ENCODE measurements around the gene KRT82.

KRT82 gene

DNA sequence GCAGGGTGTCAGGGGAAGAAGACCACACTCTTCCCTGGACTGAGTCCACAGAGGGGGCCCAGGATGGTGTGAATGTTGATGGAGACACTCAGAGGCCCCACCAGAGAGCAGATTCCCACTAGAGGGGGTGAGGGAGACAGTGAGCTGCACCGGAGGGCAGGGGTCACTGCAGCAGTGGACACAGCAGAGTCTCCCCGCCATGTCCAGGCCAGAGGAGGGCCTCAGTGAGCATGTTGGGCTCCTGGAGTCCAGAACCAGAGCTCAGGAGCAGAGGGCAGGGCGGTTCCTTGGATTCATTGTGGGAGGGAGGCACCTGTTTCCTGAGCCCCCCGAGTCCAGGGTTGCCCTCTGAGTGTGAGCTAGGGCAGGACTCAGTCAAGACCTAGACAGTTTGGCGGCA, 1.8 kb upstream of the KRT82 start:
- DNase-seq, result no peak

DNA sequence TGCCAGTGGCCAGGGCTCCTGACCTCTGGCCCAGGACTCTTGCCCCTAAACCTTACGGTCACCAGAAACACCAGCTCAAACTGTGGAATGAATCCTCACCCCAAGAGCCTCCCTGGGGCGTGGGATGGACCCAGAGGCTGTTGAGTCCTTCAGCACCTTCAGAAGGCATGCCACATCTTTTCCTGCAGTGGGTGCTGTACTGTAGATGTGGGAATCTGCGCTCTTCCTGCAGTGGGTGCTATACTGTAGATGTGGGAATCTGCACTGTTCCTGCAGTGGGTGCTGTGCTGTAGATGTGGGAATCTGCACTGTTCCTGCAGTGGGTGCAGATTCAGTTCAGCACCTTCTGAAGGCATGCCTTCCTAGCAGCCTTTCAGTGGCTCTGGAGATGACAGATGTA, 1.2 kb downstream of the KRT82 start:
- DNase-seq, result no peak

DNA sequence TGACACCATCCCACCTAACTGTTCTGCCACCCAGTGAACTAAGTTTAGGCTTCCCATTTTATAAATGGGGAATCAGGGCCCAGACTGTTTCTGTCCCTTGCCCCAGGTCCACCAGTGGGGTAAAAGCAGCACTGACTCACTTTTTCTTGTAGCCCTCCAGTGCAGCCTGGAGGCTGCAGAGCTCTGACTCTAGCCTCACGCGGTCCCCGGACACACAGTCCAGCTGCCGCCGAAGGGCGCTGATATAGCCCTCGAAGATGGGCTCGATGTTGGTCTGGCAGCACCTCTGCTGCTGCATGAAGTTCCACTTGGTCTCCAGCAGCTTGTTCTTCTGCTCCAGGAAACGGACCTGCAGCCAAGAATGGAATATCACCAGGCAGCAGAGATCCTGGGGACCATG, 2.6 kb downstream of the KRT82 start:
- DNase-seq, result no peak

DNA sequence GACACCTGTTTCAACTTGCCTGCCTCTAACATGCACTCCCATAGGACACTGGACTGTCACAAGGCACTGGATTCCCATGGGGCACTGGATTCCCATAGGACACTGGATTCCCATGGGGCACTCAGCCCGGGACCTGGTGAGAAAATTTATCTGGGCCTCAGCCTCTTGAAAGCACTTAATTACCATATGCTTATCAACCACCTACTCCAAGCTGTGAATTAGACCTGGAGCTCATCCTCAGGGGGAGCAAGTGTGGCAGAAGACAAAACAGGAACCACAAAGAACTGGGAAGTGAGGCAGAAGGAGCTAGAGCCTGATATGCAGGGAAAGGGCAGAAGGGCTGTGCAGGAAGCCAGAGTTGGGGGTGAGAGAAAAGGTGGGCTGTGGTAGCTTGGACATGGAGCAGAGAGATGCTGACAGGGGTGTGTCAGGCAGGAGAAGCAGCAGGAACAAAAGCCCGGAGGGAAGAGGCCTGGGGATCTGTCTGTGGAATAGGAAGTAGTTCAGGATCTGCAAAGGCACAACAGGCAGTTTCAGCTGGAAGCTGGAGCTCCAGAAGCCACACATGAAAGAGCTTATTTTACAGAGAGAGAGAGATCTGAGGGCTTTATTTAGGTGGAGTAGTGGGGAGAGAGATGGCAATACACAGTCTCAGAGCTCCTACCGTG, 3.1 kb downstream of the KRT82 start:
- DNase-seq, result no peak

DNA sequence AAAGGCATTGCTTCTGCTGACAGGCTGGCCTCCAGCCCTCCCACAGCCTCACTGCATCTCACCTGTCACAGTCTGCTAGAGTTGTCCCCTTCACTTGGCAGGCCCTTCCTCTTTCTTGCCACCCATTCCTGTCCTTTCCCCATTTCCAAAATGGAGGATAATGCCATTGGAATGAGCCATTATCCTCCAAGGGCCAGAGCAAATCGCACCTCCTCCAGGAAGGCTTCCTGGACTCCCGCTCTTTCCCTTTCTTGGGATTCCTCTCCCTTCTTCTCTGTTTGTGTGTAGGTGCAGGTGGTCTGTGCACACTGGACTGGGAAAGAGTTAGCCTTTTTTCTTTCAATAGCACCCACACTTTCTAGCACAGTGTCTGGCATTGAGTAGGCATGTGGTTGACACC, 3.8 kb downstream of the KRT82 start:
- no peak for DNase-seq

DNA sequence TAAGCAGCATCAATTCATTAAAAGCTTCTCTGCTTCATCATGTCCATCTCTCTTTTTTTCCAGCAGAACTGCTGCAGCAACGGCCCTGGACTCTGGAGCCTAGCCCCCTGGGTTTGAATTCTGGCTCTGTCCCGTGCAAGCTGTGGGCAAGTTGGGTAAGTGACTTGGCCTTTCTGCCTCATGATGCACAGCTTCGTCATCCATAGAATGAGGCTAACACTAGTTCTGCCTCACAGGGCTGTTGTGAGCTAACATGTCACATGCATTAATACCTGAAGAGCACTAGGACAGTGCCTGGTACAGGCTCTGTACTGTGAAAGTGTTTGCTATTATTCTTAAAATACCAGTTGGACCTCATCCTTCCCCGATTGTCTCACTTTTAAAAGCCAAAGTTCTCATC, 4.2 kb downstream of the KRT82 start:
- DNase-seq, result no peak

DNA sequence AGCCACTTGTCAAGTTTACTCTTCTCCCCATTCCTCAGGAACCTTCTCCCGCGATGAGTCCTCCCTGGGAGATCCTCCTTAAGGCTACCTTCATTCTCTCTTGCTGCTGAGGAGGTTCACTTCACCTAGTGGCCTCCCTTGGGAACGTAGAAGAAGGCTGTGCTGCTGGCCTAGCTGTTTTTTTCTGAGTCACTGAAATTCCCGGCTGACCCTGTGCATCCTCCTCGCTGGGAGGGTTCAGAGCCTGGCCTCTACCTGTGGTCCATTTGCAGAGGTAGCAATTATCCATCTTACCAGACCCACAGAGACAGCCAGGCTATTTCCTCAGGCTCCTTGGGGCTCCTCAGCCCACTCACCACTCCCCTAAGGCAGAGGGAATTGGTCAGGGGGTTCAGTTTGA, 4.6 kb downstream of the KRT82 start:
- DNase-seq, result no peak

DNA sequence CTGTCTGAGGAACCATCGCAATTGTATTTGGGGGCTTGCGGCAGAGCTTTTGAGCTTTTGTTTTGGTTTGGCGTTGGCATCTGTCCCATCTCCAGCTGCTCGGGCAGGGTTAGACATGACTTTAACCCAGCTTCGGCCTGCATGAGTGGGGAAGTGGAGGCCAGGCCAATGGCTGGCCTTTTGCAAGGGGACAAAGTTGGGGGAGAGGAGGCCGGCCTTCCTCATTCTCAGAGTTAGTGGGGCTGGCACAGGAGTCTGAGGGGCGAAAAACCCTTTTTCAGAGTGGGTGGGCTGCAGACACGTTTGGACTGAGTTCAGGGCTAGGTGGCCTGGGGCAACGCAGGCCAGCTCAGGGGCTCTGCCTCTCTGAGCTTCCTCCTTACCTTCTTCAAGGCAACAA, 5.2 kb downstream of the KRT82 start:
- no peak for DNase-seq

DNA sequence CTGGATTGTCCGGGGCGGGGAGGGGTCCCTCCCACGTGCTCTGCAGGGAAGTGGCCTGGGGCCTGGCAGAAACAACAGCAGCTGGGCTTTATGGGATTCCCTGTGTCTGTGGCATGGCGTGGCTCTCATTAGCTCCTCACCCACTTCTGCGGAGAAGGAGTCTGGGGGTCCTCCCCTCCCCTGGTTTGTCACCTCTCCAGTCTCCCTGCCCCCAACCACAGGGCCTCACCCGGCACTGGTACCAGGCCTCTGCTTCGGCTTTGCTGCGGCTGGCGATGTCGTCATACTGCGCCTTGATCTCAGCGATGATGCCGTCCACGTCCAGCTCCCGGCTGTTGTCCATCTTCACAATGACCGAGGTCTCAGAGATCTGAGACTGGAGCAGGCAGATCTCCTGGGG, 6.4 kb downstream of the KRT82 start:
- no peak for DNase-seq

DNA sequence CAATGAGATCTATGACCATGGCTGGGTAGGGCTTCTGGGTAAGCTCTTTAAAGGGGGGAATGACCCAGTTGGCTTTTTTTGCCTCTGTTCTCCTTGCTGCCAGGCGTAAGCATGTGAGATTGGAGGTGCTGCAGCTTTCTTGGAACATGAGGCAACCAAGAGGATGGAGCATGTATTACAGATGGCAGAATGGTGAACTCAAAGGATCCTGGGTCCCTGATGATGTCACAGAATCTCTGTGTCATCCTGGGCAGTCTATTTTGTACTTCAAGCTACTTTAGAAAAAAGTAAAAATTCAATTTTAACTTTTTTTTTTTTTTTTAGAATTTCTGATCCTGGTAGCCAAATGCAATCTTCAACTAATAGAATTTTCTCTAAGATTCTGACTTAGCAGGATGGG, 8.0 kb downstream of the KRT82 start:
- no peak for DNase-seq

DNA sequence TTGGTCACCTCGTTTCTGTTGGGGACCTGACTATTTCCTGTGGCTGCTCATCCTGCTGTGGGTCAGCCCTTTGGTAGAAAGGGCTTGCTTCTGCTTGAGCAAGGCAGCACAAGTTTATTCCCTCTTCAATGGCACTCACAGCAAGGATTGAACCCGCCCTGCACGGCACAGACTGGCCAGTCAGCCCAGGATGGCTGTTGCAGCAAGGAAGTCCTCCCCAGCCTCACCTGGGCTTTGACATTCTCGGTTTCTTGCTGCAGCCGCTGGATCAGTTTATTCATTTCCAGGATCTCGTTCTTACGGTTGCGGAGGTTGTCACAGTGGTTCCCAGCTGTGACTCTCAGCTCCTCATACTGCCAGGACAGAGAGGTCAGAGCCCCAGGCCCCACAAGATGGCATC, 9.5 kb downstream of the KRT82 start:
- no peak for DNase-seq

DNA sequence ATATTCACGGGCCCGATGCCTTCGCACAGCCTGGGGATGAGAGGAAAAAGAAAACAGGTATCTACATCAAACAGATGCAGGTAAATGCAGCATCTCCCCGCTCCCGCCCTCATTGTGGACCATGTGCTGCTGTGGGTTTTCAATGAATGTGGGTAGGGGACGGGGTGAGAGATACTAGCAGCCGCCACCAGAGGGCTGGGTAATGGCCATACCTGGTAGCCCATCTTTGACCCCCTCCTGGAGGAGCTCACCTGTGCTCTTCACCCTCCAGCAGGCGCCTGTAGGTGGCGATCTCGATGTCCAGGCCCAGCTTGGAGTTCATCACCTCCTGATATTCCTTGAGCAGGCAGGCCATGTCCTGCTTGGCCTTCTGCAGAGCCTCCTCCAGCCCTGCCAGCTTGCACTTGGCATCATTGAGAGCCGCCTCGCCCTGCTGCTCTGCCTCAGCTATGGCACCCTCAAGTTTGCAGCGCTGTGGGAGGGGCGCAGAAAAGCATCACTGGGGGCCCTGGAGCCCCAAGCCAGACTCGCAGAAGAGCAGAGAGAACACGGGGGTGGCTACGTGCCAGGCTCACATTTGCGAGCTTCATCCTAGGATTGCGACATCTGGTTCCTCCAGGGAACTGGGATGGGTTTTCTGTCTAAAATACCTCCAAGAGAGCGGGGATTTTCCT, 10.2 kb downstream of the KRT82 start:
- DNase-seq, result no peak

DNA sequence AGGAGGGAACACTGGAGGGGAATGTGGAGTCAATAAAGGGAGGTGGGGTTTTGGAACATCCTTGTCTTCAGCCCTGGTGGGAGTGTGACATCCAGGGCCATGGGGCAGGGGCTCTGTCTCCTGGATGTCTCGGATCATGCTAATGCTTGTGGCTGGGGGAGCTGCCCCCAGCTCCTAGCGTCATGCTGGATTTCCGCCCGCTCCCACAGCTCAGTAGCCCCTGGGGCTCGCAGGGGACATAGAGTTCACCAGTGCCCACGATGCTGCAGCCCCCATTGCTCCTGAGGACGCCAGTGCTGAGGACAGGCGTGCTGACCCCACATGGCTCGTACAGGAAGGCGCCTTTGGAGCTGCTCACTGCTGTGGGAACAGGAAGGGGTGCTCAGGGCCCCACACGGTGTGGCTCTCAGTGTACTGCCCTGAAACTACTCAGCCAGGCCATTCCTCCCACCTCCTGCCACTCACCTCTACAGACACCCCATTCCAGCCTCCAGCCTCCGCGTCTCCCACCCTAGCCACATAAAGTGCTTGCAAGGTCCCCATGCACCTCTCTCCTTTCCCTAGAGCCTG, 11.2 kb downstream of the KRT82 start:
- no peak for DNase-seq

DNA sequence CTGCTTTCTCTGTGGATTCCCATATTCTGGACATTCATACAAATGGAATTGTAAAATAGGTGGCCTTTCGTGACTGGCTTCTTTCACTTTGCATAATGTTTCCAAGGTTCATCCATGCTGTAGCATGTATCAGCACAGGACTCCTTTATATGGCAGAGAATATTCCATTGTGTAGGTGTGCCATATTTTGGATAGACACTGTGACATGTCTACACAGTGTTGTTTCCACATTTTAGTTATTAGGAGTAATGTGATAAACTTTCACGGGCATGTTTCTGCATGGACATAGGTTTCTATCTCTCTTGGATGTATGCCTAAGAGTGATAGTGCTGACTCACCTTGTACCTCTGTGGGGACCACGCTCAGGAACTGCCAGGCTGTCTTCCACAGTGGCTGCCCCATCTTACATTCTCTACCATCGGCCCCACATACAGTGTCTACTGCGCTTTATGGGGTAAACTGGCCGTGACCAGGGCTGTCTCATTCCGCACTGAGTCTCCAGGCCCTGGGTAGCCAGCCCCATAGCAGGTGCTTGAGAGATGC, 13.6 kb downstream of the KRT82 start:
- DNase-seq, result no peak

DNA sequence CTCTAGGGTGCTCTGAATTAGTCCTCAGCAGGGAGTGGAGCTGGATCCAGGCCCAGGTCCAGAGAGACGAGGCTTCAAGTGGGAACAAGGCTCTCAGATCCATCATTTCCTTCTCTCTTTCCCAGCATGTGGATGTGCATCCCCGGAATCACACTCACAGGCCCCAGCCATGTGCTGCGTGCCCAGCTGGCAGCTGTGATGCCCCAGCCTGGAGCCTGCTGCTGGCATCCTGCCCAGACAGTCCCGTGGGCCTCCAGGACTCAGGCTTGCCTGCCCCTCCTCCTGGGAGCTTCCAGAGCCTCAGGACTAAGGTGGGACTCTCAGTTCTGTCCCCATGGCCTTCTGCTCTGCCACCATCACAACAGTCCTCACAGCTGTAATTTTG, 14.5 kb downstream of the KRT82 start:
- DNase-seq, result no peak

DNA sequence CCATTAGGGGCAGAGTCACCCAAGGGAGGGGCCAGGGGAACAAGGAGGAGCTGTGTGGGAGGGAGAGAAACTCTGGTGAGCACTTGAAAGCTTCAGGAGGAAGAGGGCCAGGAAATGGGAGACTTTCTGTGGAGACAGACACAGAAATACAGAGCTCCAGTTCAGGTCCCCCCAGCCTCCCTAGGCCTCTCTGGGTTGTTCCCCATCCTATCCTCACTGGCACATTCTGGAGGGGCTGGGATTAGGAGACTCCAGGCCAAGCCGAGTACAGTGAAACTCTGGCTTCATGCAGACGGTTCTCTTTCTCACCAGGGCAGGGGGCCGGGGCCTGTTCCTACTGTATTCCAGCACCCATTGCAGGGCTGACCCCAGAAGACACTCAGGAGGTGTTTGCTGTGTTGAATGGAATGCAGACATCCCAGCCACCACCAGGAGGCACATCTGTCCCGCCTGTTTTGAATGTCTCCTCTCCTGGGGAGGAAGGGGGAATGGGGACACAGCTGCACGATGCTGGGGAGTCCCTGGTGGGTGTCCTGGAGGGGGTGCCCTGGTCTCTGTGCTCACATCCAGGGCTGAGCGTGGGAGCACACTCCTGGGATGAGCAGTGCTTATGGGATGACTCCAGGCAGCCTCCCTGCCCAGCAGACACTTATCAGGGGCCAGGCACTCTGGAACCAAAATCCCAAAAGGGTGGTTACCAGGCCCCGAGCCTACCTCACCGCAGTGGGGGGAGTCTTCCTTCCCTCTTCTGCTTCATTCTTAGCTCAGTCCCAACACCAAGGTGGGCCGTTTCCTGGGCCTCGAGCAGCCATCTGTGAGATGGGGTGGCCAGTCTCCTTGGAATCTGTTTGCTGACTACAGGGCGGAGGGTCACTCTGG, 15.2 kb downstream of the KRT82 start:
- no peak for DNase-seq

DNA sequence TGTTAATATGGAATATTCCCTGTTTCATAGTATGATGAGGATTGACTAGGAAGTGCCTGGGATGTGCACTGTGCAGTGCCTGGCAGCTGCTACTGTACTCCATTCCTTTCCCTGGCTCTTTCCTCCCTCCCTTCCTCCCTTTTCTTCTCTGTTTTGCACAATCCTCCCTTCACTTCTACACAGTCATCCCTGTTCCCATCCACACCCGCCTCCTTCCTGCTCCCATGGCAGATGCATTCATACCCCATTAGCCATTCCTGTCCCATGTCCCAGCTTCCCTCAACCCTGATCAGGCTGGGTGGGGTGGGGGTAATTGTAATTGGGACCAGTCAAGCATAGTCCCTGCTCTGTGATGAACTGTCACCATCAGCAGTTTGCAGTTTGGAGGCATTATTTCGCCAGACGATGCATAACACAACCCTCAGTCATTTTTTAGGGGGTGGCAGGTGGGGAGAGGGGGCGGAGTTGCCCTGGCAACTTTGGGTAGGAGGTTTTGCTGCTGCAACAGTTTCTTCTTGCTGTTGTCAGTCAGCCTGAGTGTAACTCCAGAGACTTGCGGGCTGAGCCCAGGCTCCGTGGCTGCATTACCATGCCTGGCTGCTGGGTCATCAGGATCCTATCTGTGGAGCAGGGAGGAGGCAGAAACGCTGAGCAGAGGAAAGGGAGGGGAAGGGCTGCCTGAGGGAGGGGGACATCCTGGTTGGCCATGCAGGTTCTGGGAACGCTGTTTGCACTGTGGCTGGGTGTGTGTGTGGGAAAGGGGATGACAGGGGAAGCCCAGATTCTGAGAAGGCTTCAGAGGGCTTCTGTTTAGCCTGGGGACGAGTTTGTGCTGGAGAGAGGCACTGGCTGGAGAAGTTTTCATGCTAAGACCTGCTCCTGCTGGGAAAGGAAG, 16.6 kb downstream of the KRT82 start:
- DNase-seq, result no peak

DNA sequence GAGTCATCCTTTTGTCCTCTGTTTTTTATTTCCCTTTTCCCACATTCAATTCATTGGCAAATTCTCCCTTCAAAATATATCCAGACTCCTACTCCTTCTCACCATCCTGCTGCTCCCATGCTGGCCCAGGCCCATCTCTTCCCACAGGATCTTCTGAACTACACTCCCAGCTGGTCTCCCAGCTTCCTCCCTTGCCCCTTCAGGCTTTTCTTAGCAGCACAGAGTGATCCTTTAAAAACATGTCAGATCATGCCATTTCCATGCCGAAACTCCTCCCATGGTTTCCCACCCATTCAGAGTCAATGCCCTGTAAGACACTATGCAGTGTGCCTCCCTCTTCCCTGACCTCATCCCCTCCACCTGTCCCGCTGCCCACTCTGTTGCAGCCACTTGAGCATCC, 18.3 kb downstream of the KRT82 start:
- no peak for DNase-seq

DNA sequence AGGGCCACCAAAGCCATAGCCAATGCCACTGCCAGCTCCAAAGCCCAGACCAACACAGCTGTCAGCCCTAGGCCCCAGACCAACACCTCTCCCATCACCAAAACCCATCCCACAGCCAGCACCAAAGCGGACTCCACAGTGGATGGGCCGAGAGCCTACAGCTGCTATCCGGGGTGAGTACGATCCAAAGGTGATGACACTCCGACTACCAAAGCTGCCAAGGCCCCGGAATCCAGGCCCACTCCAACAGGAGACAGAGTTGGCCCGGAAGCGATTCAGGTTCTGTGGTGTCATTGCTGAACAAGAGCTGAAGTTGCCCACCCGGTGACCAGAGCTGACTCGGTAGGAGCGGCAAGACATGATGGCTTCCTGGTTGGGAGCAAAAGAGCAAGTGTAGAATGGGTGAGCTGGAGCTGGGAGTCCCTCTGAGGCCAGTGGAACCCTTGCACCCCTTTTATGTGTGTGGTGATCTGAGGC, 20.9 kb downstream of the KRT82 start, which contains the start of gene KRT84:
KRT84 (minus strand) TSS at position 427 of the 477 bp plus-strand sequence; CDS start at position 360, 67 bp downstream.
- DNase-seq, result no peak

DNA sequence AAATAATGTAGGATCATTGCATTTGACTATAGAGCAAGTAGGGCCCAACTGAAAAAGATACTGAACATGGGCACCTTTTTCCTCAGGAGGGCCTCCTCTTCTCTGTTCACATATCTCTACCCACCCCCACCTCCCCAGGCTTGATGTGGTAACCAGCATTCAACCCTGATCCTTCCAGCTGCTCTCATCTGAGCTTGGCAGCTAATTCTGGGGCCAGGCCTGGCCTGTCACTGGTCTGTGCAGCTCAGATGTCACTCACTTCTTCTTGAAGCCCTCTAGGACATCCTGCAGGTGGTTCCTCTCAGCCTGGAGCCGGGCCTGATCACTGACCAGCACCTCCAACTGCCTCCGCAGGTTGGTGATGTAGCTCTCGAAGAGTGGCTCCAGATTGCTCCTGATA, 22.8 kb downstream of the KRT82 start:
- no peak for DNase-seq

DNA sequence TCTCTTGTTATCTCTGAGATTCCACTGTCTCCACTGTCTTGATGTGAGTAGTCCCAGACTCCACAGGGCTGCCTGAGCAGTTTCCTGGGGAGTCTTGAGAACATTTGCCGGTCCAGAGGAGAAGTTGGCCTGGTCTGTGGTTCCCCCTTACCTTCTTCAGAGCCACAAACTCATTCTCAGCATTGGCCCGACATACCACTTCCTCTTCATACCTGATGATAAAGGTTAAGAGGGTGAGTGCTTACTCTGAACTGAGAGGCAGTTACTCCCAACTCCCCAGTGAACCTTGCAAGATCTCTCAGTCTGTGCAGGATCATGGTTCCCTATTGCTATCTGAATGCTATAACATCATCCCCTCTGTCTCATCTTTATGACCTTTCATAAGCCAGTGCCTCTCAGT, 23.3 kb downstream of the KRT82 start:
- no peak for DNase-seq

DNA sequence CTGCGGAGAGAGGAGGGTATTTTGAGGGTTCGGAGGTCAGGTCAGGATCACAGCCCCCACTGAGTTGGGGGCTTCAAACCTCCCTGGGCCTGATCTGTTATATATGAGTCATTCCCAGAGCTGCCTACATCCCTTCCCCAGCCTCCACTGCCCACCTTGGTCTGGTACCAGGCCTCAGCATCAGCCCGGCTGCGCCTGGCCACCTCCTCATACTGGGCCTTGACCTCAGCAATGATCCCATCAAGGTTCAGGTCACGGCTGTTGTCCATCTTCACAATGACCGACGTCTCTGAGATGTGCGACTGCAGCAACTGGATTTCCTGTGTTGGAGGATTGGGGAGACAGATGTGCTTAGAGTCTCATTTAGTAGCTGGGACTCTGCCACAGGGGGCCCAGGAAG, 24.9 kb downstream of the KRT82 start:
- no peak for DNase-seq

All from effector CD4-positive, alpha-beta T cell (primary cell).